PC-9 (cell line): Measurements from ENCODE around the gene EPHB1.

Experiments used
- EZH2 ChIP-seq: fragments of 200-600 bp; sonication (generic); IDR thresholded peaks from 2 replicates; pipeline ENCODE4 v1.8.0; 2017; ENCODE audit warnings: antibody characterized with exemption, low read depth
- TF ChIP-seq, protein P1 (sequence below): fragments of 200-600 bp; sonication (generic); conservative IDR thresholded peaks from 2 replicates; pipeline ENCODE4 v1.6.1; 2017; ENCODE audit warnings: mixed run types, antibody characterized with exemption, mild to moderate bottlenecking, moderate library complexity

DNA sequence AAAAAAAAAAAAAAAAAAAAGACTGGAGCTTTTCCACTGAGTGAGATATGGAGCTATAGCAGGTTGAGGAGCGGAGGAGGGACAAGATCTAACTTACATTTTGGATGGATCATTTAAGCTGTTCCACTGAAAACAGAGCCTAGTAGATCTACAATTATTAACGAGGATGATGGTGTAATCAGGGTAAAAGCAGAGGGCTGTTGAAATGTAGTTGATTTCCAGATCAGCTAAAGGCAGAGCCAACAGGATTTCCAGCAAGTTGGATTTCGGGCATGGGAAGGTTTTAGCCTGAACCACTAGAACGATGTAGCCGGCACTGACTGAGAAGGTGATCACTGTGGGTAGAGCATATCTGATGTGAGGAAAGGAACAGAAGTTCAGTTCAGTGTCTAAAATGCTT, 360.7 kb downstream of the EPHB1 start:
- TF ChIP-seq, protein P1, sequence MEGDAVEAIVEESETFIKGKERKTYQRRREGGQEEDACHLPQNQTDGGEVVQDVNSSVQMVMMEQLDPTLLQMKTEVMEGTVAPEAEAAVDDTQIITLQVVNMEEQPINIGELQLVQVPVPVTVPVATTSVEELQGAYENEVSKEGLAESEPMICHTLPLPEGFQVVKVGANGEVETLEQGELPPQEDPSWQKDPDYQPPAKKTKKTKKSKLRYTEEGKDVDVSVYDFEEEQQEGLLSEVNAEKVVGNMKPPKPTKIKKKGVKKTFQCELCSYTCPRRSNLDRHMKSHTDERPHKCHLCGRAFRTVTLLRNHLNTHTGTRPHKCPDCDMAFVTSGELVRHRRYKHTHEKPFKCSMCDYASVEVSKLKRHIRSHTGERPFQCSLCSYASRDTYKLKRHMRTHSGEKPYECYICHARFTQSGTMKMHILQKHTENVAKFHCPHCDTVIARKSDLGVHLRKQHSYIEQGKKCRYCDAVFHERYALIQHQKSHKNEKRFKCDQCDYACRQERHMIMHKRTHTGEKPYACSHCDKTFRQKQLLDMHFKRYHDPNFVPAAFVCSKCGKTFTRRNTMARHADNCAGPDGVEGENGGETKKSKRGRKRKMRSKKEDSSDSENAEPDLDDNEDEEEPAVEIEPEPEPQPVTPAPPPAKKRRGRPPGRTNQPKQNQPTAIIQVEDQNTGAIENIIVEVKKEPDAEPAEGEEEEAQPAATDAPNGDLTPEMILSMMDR: no peak
- TF ChIP-seq EZH2: no peak
